HepG2 (cell line): ENCODE measurements around the gene LZTS2. TPM values are rescaled to one million over a fixed set of nuclear protein-coding genes. Genes with fewer than 3 reads are reported as not detected.

Experiments
- ATRX ChIP-seq: sonication (generic); formaldehyde crosslinking; IDR thresholded peaks from 2 replicates; pipeline ENCODE4 v1.4.0; 2020; ENCODE audit warnings: missing genetic modification reagents, borderline replicate concordance
- CREB1 ChIP-seq, 2 experiments: fragments of 450-650 bp in 1 of 2; IDR thresholded peaks; 2 replicates each; pipeline ENCODE4 v1.6.1; 2016 to 2017; ENCODE audit warnings: control low read depth in 1 of 2, mild to moderate bottlenecking in 1 of 2, missing compliant biosample characterization in 1 of 2, missing genetic modification characterization in 1 of 2
- FLYWCH1 ChIP-seq: sonication (generic); formaldehyde crosslinking; IDR thresholded peaks from 2 replicates; pipeline ENCODE4 v1.8.1; 2023; ENCODE audit warnings: mild to moderate bottlenecking, missing genetic modification reagents
- NCOR1 ChIP-seq: fragments of 200-600 bp; sonication (generic); IDR thresholded peaks from 2 replicates; pipeline ENCODE4 v1.7.0; 2017; ENCODE audit warnings: antibody characterized with exemption, low read length, borderline replicate concordance
- PCBP2 ChIP-seq: fragments of 200-400 bp; formaldehyde crosslinking; optimal IDR thresholded peaks from 2 replicates; pipeline ENCODE3; 2018; ENCODE audit warnings: low read length, low read depth; ENCODE audit not compliant: poor library complexity, severe bottlenecking
- SKI ChIP-seq: fragments of 450-650 bp; IDR thresholded peaks from one replicate; pipeline ENCODE4 v1.6.1; 2018; ENCODE audit warnings: mild to moderate bottlenecking; ENCODE audit not compliant: partially characterized antibody
- SNAPC4 ChIP-seq: sonication (generic); formaldehyde crosslinking; IDR thresholded peaks from 2 replicates; pipeline ENCODE4 v1.4.0; 2020; ENCODE audit warnings: mild to moderate bottlenecking, missing genetic modification reagents
- SP5 ChIP-seq: IDR thresholded peaks from 2 replicates; pipeline ENCODE4 v1.6.1; 2016; ENCODE audit warnings: low read depth, borderline replicate concordance
- WIZ ChIP-seq: sonication (generic); formaldehyde crosslinking; IDR thresholded peaks from 2 replicates; pipeline ENCODE4 v1.5.1; 2020; ENCODE audit warnings: mild to moderate bottlenecking, missing genetic modification reagents
- ZFP41 ChIP-seq: sonication (generic); formaldehyde crosslinking; IDR thresholded peaks from 2 replicates; pipeline ENCODE4 v1.4.0; 2020; ENCODE audit warnings: mild to moderate bottlenecking, missing genetic modification reagents, borderline replicate concordance
- ZFP82 ChIP-seq: sonication (generic); formaldehyde crosslinking; IDR thresholded peaks from 2 replicates; pipeline ENCODE4 v1.5.1; 2020; ENCODE audit warnings: mild to moderate bottlenecking, missing genetic modification reagents, borderline replicate concordance
- ZNF292 ChIP-seq: sonication (generic); formaldehyde crosslinking; IDR thresholded peaks from 2 replicates; pipeline ENCODE4 v1.8.1; 2022; ENCODE audit warnings: mild to moderate bottlenecking, low read depth, missing genetic modification reagents, borderline replicate concordance
- ZNF441 ChIP-seq: sonication (generic); formaldehyde crosslinking; IDR thresholded peaks from 2 replicates; pipeline ENCODE4 v1.7.0; 2021; ENCODE audit warnings: missing genetic modification reagents, borderline replicate concordance
- ZNF558 ChIP-seq: sonication (generic); formaldehyde crosslinking; IDR thresholded peaks from 2 replicates; pipeline ENCODE4 v1.9.0; 2022; ENCODE audit warnings: mild to moderate bottlenecking, missing genetic modification reagents, borderline replicate concordance
- ZNF589 ChIP-seq: sonication (generic); formaldehyde crosslinking; conservative IDR thresholded peaks from 2 replicates; pipeline ENCODE4 v1.8.0; 2022; ENCODE audit warnings: mild to moderate bottlenecking, moderate library complexity, missing genetic modification reagents
- ZNF703 ChIP-seq: sonication (generic); formaldehyde crosslinking; IDR thresholded peaks from 2 replicates; pipeline ENCODE4 v1.5.1; 2020; ENCODE audit warnings: missing genetic modification reagents, mild to moderate bottlenecking, moderate library complexity, borderline replicate concordance
- polyA plus RNA-seq, 8 experiments: library from polyadenylated mRNA; depleted of rRNA in 3 of 8; stranded (reverse) in 7 of 8; unstranded in 1 of 8; fragments of >200 nt; fragmentation: Illumina TruSeq in 4 of 8; extraction: Trizol in 4 of 8; gene quantifications; 2 replicates each; pipeline versions ENCODE4 v1.2.1 to v1.2.3, GENCODE V29; 2011 to 2016; ENCODE audit warnings: low read depth in 4 of 8, missing spikeins in 1 of 8, mixed read lengths in 1 of 8; ENCODE audit not compliant: insufficient read depth in 1 of 8
- total RNA-seq, 5 experiments: library from RNA; depleted of rRNA; stranded (reverse); fragments of >200 nt; fragmentation: Illumina TruSeq; extraction: Trizol; gene quantifications; 2 replicates each; pipeline ENCODE4 v1.2.3, GENCODE V29; 2016; ENCODE audit warnings: low read depth in 1 of 5
- TF ChIP-seq, protein P1 (sequence below): sonication (generic); formaldehyde crosslinking; IDR thresholded peaks from 2 replicates; pipeline ENCODE4 v1.4.0; 2020; ENCODE audit warnings: missing genetic modification reagents, borderline replicate concordance
- TF ChIP-seq, protein P2 (sequence below): sonication (generic); formaldehyde crosslinking; IDR thresholded peaks from 2 replicates; pipeline ENCODE4 v1.9.0; 2021; ENCODE audit warnings: missing genetic modification reagents, borderline replicate concordance

LZTS2 gene
- total and polyA plus RNA-seq, 2 of the 13 experiments (the other 11 are each of a cell fraction or from before 2014, with no cell fraction given) = 43.6 to 65.6 TPM

DNA sequence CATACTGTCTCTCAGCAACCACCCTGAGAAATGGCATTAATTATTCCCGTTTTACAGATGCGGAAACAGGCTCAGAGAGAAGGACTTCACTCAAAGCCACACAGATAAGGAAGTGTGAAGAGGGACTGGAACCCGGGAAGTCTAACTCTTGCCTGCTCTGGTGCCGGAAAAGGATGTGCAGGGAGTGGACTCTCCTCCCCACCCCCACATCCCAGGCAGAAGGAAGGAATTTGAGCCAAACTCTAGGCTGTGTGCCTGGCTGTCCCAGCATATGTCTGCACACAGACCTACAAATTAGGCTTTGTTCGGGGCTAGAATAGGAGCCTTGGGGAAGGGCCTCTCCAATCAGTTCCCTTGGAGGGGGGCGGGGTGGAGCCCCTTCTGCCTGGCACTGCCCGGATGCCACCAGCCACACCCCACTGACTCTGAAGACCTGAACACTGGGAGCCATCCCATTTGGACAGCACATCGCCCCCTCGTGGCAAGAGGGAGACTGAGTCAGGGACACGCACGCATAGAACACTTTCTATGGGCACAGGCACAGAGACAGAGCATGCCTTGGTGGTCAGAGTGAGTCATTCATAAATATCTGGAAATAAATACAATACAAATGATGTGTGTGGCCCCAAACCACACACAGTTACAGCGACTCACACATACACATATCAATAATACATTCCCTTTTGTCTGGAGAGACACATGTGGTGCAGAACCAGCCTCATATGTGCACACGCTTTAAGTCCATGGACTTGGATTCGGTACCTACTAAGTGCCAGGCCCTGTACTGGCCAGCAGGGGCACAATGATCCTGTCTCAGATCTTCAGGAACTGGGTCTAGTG, 13.1 kb downstream of the LZTS2 start (continued):
- no peak for TF ChIP-seq SKI
- no peak for TF ChIP-seq ZNF703 (CRISPR knock-in tag)
- TF ChIP-seq, protein P1, sequence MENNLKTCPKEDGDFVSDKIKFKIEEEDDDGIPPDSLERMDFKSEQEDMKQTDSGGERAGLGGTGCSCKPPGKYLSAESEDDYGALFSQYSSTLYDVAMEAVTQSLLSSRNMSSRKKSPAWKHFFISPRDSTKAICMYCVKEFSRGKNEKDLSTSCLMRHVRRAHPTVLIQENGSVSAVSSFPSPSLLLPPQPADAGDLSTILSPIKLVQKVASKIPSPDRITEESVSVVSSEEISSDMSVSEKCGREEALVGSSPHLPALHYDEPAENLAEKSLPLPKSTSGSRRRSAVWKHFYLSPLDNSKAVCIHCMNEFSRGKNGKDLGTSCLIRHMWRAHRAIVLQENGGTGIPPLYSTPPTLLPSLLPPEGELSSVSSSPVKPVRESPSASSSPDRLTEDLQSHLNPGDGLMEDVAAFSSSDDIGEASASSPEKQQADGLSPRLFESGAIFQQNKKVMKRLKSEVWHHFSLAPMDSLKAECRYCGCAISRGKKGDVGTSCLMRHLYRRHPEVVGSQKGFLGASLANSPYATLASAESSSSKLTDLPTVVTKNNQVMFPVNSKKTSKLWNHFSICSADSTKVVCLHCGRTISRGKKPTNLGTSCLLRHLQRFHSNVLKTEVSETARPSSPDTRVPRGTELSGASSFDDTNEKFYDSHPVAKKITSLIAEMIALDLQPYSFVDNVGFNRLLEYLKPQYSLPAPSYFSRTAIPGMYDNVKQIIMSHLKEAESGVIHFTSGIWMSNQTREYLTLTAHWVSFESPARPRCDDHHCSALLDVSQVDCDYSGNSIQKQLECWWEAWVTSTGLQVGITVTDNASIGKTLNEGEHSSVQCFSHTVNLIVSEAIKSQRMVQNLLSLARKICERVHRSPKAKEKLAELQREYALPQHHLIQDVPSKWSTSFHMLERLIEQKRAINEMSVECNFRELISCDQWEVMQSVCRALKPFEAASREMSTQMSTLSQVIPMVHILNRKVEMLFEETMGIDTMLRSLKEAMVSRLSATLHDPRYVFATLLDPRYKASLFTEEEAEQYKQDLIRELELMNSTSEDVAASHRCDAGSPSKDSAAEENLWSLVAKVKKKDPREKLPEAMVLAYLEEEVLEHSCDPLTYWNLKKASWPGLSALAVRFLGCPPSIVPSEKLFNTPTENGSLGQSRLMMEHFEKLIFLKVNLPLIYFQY = 0 out of 2 replicates have a peak, but pooled peaks have one; percentile 10
- no peak for TF ChIP-seq WIZ (CRISPR knock-in tag)
- no peak for TF ChIP-seq ZNF441 (CRISPR knock-in tag)
- TF ChIP-seq ZNF589 (CRISPR knock-in tag) = peak; percentile 32; the same call in 1 of the 2 replicates
- TF ChIP-seq CREB1 (IDR thresholded peaks at IDR 0.05) = no peak
- no peak for TF ChIP-seq CREB1 (CRISPR knock-in tag; IDR thresholded peaks at IDR 0.05)
- TF ChIP-seq ZFP82 = no peak
- 0 out of 2 replicates have a peak, but pooled peaks have one; percentile 15 for TF ChIP-seq ZNF292
- TF ChIP-seq, protein P2, sequence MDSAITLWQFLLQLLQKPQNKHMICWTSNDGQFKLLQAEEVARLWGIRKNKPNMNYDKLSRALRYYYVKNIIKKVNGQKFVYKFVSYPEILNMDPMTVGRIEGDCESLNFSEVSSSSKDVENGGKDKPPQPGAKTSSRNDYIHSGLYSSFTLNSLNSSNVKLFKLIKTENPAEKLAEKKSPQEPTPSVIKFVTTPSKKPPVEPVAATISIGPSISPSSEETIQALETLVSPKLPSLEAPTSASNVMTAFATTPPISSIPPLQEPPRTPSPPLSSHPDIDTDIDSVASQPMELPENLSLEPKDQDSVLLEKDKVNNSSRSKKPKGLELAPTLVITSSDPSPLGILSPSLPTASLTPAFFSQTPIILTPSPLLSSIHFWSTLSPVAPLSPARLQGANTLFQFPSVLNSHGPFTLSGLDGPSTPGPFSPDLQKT (CRISPR knock-in tag) = no peak
- no peak for TF ChIP-seq ATRX (CRISPR knock-in tag)
- TF ChIP-seq FLYWCH1 = no peak
- TF ChIP-seq ZNF558 (CRISPR knock-in tag) = no peak
- no peak for TF ChIP-seq SP5 (CRISPR knock-in tag)
- TF ChIP-seq SNAPC4 (CRISPR knock-in tag) = no peak
- TF ChIP-seq ZFP41 (CRISPR knock-in tag) = no peak
- TF ChIP-seq NCOR1 = no peak
- TF ChIP-seq PCBP2 = no peak
